Activated B cell treated with CpG ODN at 0.5 μM for 24 hours (primary cell): Measurements from ENCODE around the gene ANO9. TPM values are rescaled to one million over a fixed set of nuclear protein-coding genes. Genes with fewer than 3 reads are reported as not detected.
A peak's percentile ranks its signal among the peaks of the same experiment; 100 is the strongest.

ENCODE experiments used
- ATAC-seq: fragments of 200-7000 bp; cut with Tn5 transposase; one replicate; pipeline ENCODE4 v1.10.0; 2021; ENCODE audit warnings: low read depth, mild to moderate bottlenecking, moderate library complexity
- CTCF ChIA-PET: fragments of 350-600 bp; sonication (Branson Sonifier 250); formaldehyde crosslinking; loops from one replicate; lab custom pipeline; 2021; ENCODE audit warnings: antibody characterized with exemption; lab: Charles Lee
- POLR2A ChIA-PET: fragments of 350-600 bp; sonication (Branson Sonifier 250); formaldehyde crosslinking; loops from one replicate; lab custom pipeline; 2021; ENCODE audit warnings: antibody characterized with exemption; lab: Charles Lee
- DNase-seq: peaks from one replicate; pipeline ENCODE4 v3.0.0; 2022
- H3K27ac Mint-ChIP-seq: one replicate; pipeline ENCODE4 v1.8.0; 2020; ENCODE audit warnings: mixed read lengths
- H3K27me3 Mint-ChIP-seq: one replicate; pipeline ENCODE4 v1.8.0; 2021; ENCODE audit warnings: mixed read lengths
- H3K36me3 Mint-ChIP-seq: one replicate; pipeline ENCODE4 v1.8.0; 2021; ENCODE audit warnings: low read depth, mixed read lengths
- H3K4me1 Mint-ChIP-seq: one replicate; pipeline ENCODE4 v1.8.0; 2021; ENCODE audit warnings: mixed read lengths
- H3K4me3 Mint-ChIP-seq: one replicate; pipeline ENCODE4 v1.8.0; 2020; ENCODE audit warnings: mild to moderate bottlenecking, mixed read lengths
- H3K9me3 Mint-ChIP-seq: one replicate; pipeline ENCODE4 v1.8.0; 2020; ENCODE audit warnings: mixed read lengths
- CTCF ChIP-seq: fragments of 200-600 bp; IDR thresholded peaks from one replicate; pipeline ENCODE4 v1.8.0; 2022; ENCODE audit warnings: antibody characterized with exemption, mild to moderate bottlenecking
- intact Hi-C: fragments of 100-400 bp; cut with micrococcal nuclease; formaldehyde crosslinking; loops from one replicate; pipeline ENCODE4 v1.15.1; 2024
- total RNA-seq: library from RNA; stranded (reverse); gene quantifications from 2 replicates; pipeline ENCODE4 v1.2.3, GENCODE V29; 2022

Gene ANO9
- total RNA-seq, 1 donor from 2014 or later, result 46.1 TPM

- intact Hi-C loops, result loop anchor here (1.0 to 5.0 kb wide), 6 partner anchors 33 to 241 kb away; partner anchors contain the start of genes BET1L, PSMD13, RIC8A and SIRT3
- Mint-ChIP-seq H3K27me3 (no peaks in the 10 kb centered on the region), H3K4me3 (peak overlapping the region; percentile 94), H3K36me3 (peaks cover 9% of the 10 kb centered on the region), H3K27ac (peak overlapping the region; percentile 95), H3K9me3 (no peaks in the 10 kb centered on the region), H3K4me1 (peaks cover 34% of the 10 kb centered on the region)
- POLR2A ChIA-PET, result interaction anchor here (0.6 to 4.3 kb wide), 24 partner anchors 8 to 1911 kb away, joined by 3 to 50 read pairs (median 4); partner anchors contain the start of genes BET1L, GATD1, HRAS and LRRC56
- DNase-seq, result peak; percentile 97
- CTCF ChIA-PET, result interaction anchor here (0.5 to 2.8 kb wide), 9 partner anchors 8 to 240 kb away, joined by 3 to 8 read pairs (median 3); partner anchors contain the start of genes BET1L, RIC8A and RNH1
- TF ChIP-seq CTCF, result no peak
- peak; percentile 75 for ATAC-seq
Observed at GRCh38 chr11:447923-448731, 6.3 kb upstream of the ANO9 start.

GRCh38 chr11:446891-447290 is 5.1 kb upstream of the ANO9 start:
- Mint-ChIP-seq H3K4me3 (no peak overlapping the region), H3K9me3 (no peaks in the 10 kb centered on the region), H3K36me3 (peaks cover 5% of the 10 kb centered on the region), H3K27ac (no peak overlapping the region), H3K4me1 (peaks cover 28% of the 10 kb centered on the region), H3K27me3 (no peaks in the 10 kb centered on the region)
- intact Hi-C loops, result loop anchor here (5.0 kb wide), 1 partner anchor 195 kb away; no protein-coding TSS in a partner anchor
- POLR2A ChIA-PET, result interaction anchor here (0.7 to 4.3 kb wide), 4 partner anchors 31 to 248 kb away, joined by 4 to 41 read pairs (median 20); partner anchors contain the start of genes DEAF1, RNH1 and SIGIRR
- DNase-seq, result no peak
- CTCF ChIA-PET, result no interaction called here
- TF ChIP-seq CTCF, result no peak
- ATAC-seq, result no peak

GRCh38 chr11:445765-446588 is 4.2 kb upstream of the ANO9 start:
- H3K4me3 Mint-ChIP-seq, result no peak overlapping the region
- no peak overlapping the region for H3K27ac Mint-ChIP-seq
- no peaks in the 10 kb centered on the region for H3K27me3 Mint-ChIP-seq
- H3K36me3 Mint-ChIP-seq, result peaks cover 5% of the 10 kb centered on the region
- peaks cover 24% of the 10 kb centered on the region for H3K4me1 Mint-ChIP-seq
- ChIA-PET POLR2A (no interaction called here), CTCF (no interaction called here)
- DNase-seq, result no peak
- ATAC-seq, result no peak
- TF ChIP-seq CTCF, result no peak
- intact Hi-C loops, result loop anchor here (5.0 kb wide), 1 partner anchor 194 kb away; no protein-coding TSS in a partner anchor
- H3K9me3 Mint-ChIP-seq, result no peaks in the 10 kb centered on the region

GRCh38 chr11:444396-445144 is 2.8 kb upstream of the ANO9 start:
- H3K36me3 Mint-ChIP-seq, result no peaks in the 10 kb centered on the region
- no peak for TF ChIP-seq CTCF
- peaks cover 24% of the 10 kb centered on the region for H3K4me1 Mint-ChIP-seq
- intact Hi-C loops, result loop anchor here (5.0 kb wide), 1 partner anchor 192 kb away; no protein-coding TSS in a partner anchor
- DNase-seq (no peak), ATAC-seq (no peak)
- H3K27me3 Mint-ChIP-seq, result no peaks in the 10 kb centered on the region
- no peak overlapping the region for H3K27ac Mint-ChIP-seq
- POLR2A ChIA-PET, result interaction anchor here (1.2 kb wide), 1 partner anchor 177 kb away, joined by 3 read pairs; no protein-coding TSS in a partner anchor
- CTCF ChIA-PET, result no interaction called here
- H3K9me3 Mint-ChIP-seq, result no peaks in the 10 kb centered on the region
- H3K4me3 Mint-ChIP-seq, result no peak overlapping the region
